ENCODE measurements around the gene TNFRSF8.

GRCh38 chr1:12123172-12123571 is 60.1 kb downstream of the TNFRSF8 start:
- TF ChIP-seq POLR2A (IDR thresholded peaks at IDR 0.05; ENCODE audit: low read length), result no peak
- no peak for TF ChIP-seq GATA1 (IDR thresholded peaks at IDR 0.05; ENCODE audit: low read depth, low read length)

All from erythroblast (primary cell).